MG63 (cell line): Measurements from ENCODE around the gene AIG1. TPM values are rescaled to one million over a fixed set of nuclear protein-coding genes. Genes with fewer than 3 reads are reported as not detected.
"Not testable (repeated sequence)": the region's sequence is repeated elsewhere in the genome, so short reads cannot be mapped to it uniquely, and the experiment has no call there.

ENCODE experiments used
- DNase-seq: peaks from one replicate; pipeline ENCODE4 v3.0.0-alpha.2; 2020
- H3K27me3 ChIP-seq: fragments of 250-450 bp; sonication (Bioruptor Pico); 2 replicates; pipeline ENCODE4 v1.5.1; 2020; ENCODE audit warnings: mild to moderate bottlenecking, moderate library complexity
- H3K36me3 ChIP-seq: fragments of 250-450 bp; sonication (Bioruptor Pico); 2 replicates; pipeline ENCODE4 v1.5.1; 2020; ENCODE audit warnings: mild to moderate bottlenecking, moderate library complexity
- H3K4me3 ChIP-seq: fragments of 250-450 bp; sonication (Bioruptor Pico); 2 replicates; pipeline ENCODE4 v1.5.1; 2020; ENCODE audit warnings: mild to moderate bottlenecking, moderate library complexity
- H3K9me3 ChIP-seq: fragments of 250-450 bp; sonication (Bioruptor Pico); 2 replicates; pipeline ENCODE4 v1.5.1; 2020; ENCODE audit warnings: mild to moderate bottlenecking, moderate library complexity
- total RNA-seq: library from RNA; depleted of rRNA; stranded (reverse); fragments of >200 nt; shearing (Covaris generic); gene quantifications from 2 replicates; pipeline ENCODE4 v1.2.3, GENCODE V29; 2014; ENCODE audit warnings: low replicate concordance

AIG1 gene
- total RNA-seq, 1 experiment from 2014 or later: 42.5 TPM

GRCh38 chr6:143321491-143322086, 260.9 kb downstream of the AIG1 start:
- DNase-seq: no peak
- Histone ChIP-seq H3K27me3 (no peaks in the 10 kb centered on the region), H3K36me3 (no peaks in the 10 kb centered on the region), H3K9me3 (peaks cover 13% of the 10 kb centered on the region), H3K4me3 (no peak overlapping the region)

- no peaks in the 10 kb centered on the region for H3K27me3 ChIP-seq
- no peak overlapping the region for H3K4me3 ChIP-seq
- DNase-seq: no peak
- peaks cover 13% of the 10 kb centered on the region for H3K9me3 ChIP-seq
- H3K36me3 ChIP-seq: no peaks in the 10 kb centered on the region
Measured at GRCh38 chr6:143322386-143322785, 261.7 kb downstream of the AIG1 start.

- no peaks in the 10 kb centered on the region for H3K27me3 ChIP-seq
- no peak overlapping the region for H3K4me3 ChIP-seq
- DNase-seq: no peak
- no peaks in the 10 kb centered on the region for H3K36me3 ChIP-seq
- no peaks in the 10 kb centered on the region; the same call in 1 of the 2 replicates for H3K9me3 ChIP-seq
Measured at GRCh38 chr6:143323729-143324470, 263.2 kb downstream of the AIG1 start.

GRCh38 chr6:143325379-143326140, 264.9 kb downstream of the AIG1 start:
- H3K9me3 ChIP-seq: no peaks in the 10 kb centered on the region; the same call in 1 of the 2 replicates
- H3K36me3 ChIP-seq: no peaks in the 10 kb centered on the region
- no peak overlapping the region for H3K4me3 ChIP-seq
- no peaks in the 10 kb centered on the region for H3K27me3 ChIP-seq
- peak; percentile 9 for DNase-seq

GRCh38 chr6:143328876-143329275, 268.2 kb downstream of the AIG1 start:
- Histone ChIP-seq H3K36me3 (no peaks in the 10 kb centered on the region), H3K4me3 (no peak overlapping the region), H3K9me3 (no peaks in the 10 kb centered on the region; the same call in 1 of the 2 replicates), H3K27me3 (no peaks in the 10 kb centered on the region)
- no peak for DNase-seq

- Histone ChIP-seq H3K4me3 (no peak overlapping the region), H3K27me3 (no peaks in the 10 kb centered on the region), H3K9me3 (no peaks in the 10 kb centered on the region; the same call in 1 of the 2 replicates), H3K36me3 (no peaks in the 10 kb centered on the region)
- DNase-seq: peak; percentile 4
Measured at GRCh38 chr6:143329323-143329722, 268.6 kb downstream of the AIG1 start.

- H3K27me3 ChIP-seq: no peaks in the 10 kb centered on the region
- H3K9me3 ChIP-seq: no peaks in the 10 kb centered on the region; the same call in 1 of the 2 replicates
- H3K4me3 ChIP-seq: no peak overlapping the region
- H3K36me3 ChIP-seq: no peaks in the 10 kb centered on the region
- DNase-seq: no peak
Measured at GRCh38 chr6:143331362-143331761, 270.7 kb downstream of the AIG1 start.

GRCh38 chr6:143332153-143332845, 271.6 kb downstream of the AIG1 start:
- no peak for DNase-seq
- Histone ChIP-seq H3K36me3 (no peaks in the 10 kb centered on the region), H3K27me3 (no peaks in the 10 kb centered on the region), H3K4me3 (no peak overlapping the region), H3K9me3 (no peaks in the 10 kb centered on the region)

GRCh38 chr6:143333081-143333480, 272.4 kb downstream of the AIG1 start:
- peak; percentile 4 for DNase-seq

GRCh38 chr6:143333749-143334520, 273.2 kb downstream of the AIG1 start:
- no peaks in the 10 kb centered on the region for H3K9me3 ChIP-seq
- no peaks in the 10 kb centered on the region for H3K27me3 ChIP-seq
- H3K4me3 ChIP-seq: no peak overlapping the region
- DNase-seq: peak; percentile 24
- no peaks in the 10 kb centered on the region for H3K36me3 ChIP-seq

More at GRCh38 chr6:143333081-143333480, 272.4 kb downstream of the AIG1 start:
- Histone ChIP-seq H3K27me3 (no peaks in the 10 kb centered on the region), H3K4me3 (no peak overlapping the region), H3K36me3 (no peaks in the 10 kb centered on the region), H3K9me3 (no peaks in the 10 kb centered on the region)

GRCh38 chr6:143335865-143336264, 275.2 kb downstream of the AIG1 start:
- no peak overlapping the region for H3K4me3 ChIP-seq
- H3K36me3 ChIP-seq: no peaks in the 10 kb centered on the region
- no peaks in the 10 kb centered on the region for H3K9me3 ChIP-seq
- H3K27me3 ChIP-seq: no peaks in the 10 kb centered on the region
- DNase-seq: no peak

- Histone ChIP-seq H3K36me3 (no peaks in the 10 kb centered on the region), H3K27me3 (no peaks in the 10 kb centered on the region), H3K9me3 (no peaks in the 10 kb centered on the region), H3K4me3 (no peak overlapping the region)
- no peak for DNase-seq
Measured at GRCh38 chr6:143336446-143337152, 275.9 kb downstream of the AIG1 start.

GRCh38 chr6:143337201-143337949, 276.7 kb downstream of the AIG1 start:
- DNase-seq: peak; percentile 7
- Histone ChIP-seq H3K4me3 (no peak overlapping the region), H3K9me3 (no peaks in the 10 kb centered on the region), H3K36me3 (no peaks in the 10 kb centered on the region), H3K27me3 (no peaks in the 10 kb centered on the region)

- no peaks in the 10 kb centered on the region for H3K9me3 ChIP-seq
Measured at GRCh38 chr6:143339223-143339622, 278.5 kb downstream of the AIG1 start.

GRCh38 chr6:143345477-143345876, 284.8 kb downstream of the AIG1 start:
- not testable (repeated sequence) for H3K4me3 ChIP-seq, H3K27me3 ChIP-seq, DNase-seq, H3K36me3 ChIP-seq, H3K9me3 ChIP-seq

More at GRCh38 chr6:143339223-143339622, 278.5 kb downstream of the AIG1 start:
- no peaks in the 10 kb centered on the region for H3K36me3 ChIP-seq
- H3K27me3 ChIP-seq: no peaks in the 10 kb centered on the region
- DNase-seq: no peak
- no peak overlapping the region for H3K4me3 ChIP-seq
